Adrenal gland (tissue), 5 donors: ENCODE measurements around the gene TMEM59.

ENCODE experiments used
- CTCF ChIP-seq, 6 experiments: fragments of 450-650 bp in 4 of 6; fragments of 200-600 bp in 2 of 6; sonication (generic) in 1 of 6; IDR thresholded peaks; 1 replicate in 5 of 6; 2 replicates in 1 of 6; pipeline versions ENCODE4 v1.5.1 to v1.8.0; 2016 to 2021; ENCODE audit warnings: antibody characterized with exemption in 6 of 6, mild to moderate bottlenecking in 2 of 6, moderate library complexity in 1 of 6
- POLR2A ChIP-seq, 2 donors: fragments of 450-650 bp; IDR thresholded peaks; one replicate each; pipeline ENCODE4 v1.6.1; 2017; ENCODE audit warnings: antibody characterized with exemption in 2 of 2, mild to moderate bottlenecking in 2 of 2, moderate library complexity in 1 of 2
- donor health status: DM: no; HTN: no; CAD: no.

- TF ChIP-seq CTCF (IDR thresholded peaks at IDR 0.05) (no peak), POLR2A (IDR thresholded peaks at IDR 0.05) (no peak)
These were observed 11.2 kb downstream of the TMEM59 start for GRCh38 chr1:54041806-54042205.
